Smooth muscle cell (in vitro differentiated cells): ENCODE data around the gene RUNX1. TPM values are rescaled to one million over a fixed set of nuclear protein-coding genes. Genes with fewer than 3 reads are reported as not detected.
"Not testable (repeated sequence)": the region's sequence is repeated elsewhere in the genome, so short reads cannot be mapped to it uniquely, and the experiment has no call there.

Source experiments
- DNase-seq: peaks from one replicate; lab custom pipeline; 2025; ENCODE audit not compliant: unreplicated experiment; lab: John Stamatoyannopoulos, UW
- H2AFZ ChIP-seq: fragments of 200-600 bp; sonication (generic); 2 replicates; pipeline ENCODE4 v1.6.0; 2016; ENCODE audit warnings: antibody characterized with exemption, low read depth, mild to moderate bottlenecking
- H3F3A ChIP-seq: fragments of 200-600 bp; sonication (generic); 2 replicates; pipeline ENCODE4 v1.6.0; 2017; ENCODE audit warnings: antibody characterized with exemption, low read depth
- H3K27ac ChIP-seq: fragments of 200-600 bp; sonication (generic); 2 replicates; pipeline ENCODE4 v1.5.1; 2016; ENCODE audit warnings: low read depth, mild to moderate bottlenecking
- H3K27me3 ChIP-seq: fragments of 200-600 bp; sonication (generic); 2 replicates; pipeline ENCODE4 v1.6.1; 2016; ENCODE audit warnings: low read depth, mild to moderate bottlenecking
- H3K36me3 ChIP-seq: fragments of 200-600 bp; sonication (generic); 2 replicates; pipeline ENCODE4 v1.5.1; 2016; ENCODE audit warnings: low read depth
- H3K4me1 ChIP-seq: fragments of 200-600 bp; sonication (generic); 2 replicates; pipeline ENCODE4 v1.5.1; 2016; ENCODE audit warnings: low read depth
- H3K4me2 ChIP-seq: fragments of 200-600 bp; sonication (generic); 2 replicates; pipeline ENCODE4 v1.6.0; 2016; ENCODE audit warnings: mild to moderate bottlenecking
- H3K4me3 ChIP-seq: fragments of 200-600 bp; sonication (generic); 2 replicates; pipeline ENCODE4 v1.5.1; 2016; ENCODE audit warnings: mild to moderate bottlenecking
- H3K79me2 ChIP-seq: fragments of 200-600 bp; sonication (generic); 2 replicates; pipeline ENCODE4 v1.6.0; 2016; ENCODE audit warnings: low read depth, mild to moderate bottlenecking
- H3K9ac ChIP-seq: fragments of 200-600 bp; sonication (generic); 2 replicates; pipeline ENCODE4 v1.6.0; 2016; ENCODE audit warnings: low read depth
- H3K9me3 ChIP-seq: fragments of 200-600 bp; sonication (generic); replicated peaks from 2 replicates; pipeline ENCODE4 v1.5.1; 2016; ENCODE audit warnings: low read depth
- H4K20me1 ChIP-seq: fragments of 200-600 bp; sonication (generic); 2 replicates; pipeline ENCODE4 v1.6.0; 2016; ENCODE audit warnings: low read depth
- CTCF ChIP-seq: fragments of 200-600 bp; sonication (generic); IDR thresholded peaks from 2 replicates; pipeline ENCODE4 v1.5.1; 2017; ENCODE audit warnings: borderline replicate concordance, mild to moderate bottlenecking, antibody characterized with exemption; ENCODE audit not compliant: insufficient read depth, poor library complexity, severe bottlenecking
- WGBS: methylation state at CpG from one replicate; pipeline ENCODE4 v1.1.7; 2016; ENCODE audit warnings: low lambda C conversion rate; 5-methylcytosine and 5-hydroxymethylcytosine counted together
- polyA plus RNA-seq: library from polyadenylated mRNA; unstranded; fragments of >200 nt; fragmentation: Nextera tagmentation; extraction: Ambion mirVana; gene quantifications from 2 replicates; pipeline ENCODE4 v1.2.1, GENCODE V29; 2016
- total RNA-seq: library from RNA; depleted of rRNA; stranded (reverse); fragments of >200 nt; gene quantifications from 2 replicates; pipeline ENCODE4 v1.2.3, GENCODE V29; 2014

RUNX1 gene
- total and polyA plus RNA-seq, 2 experiments from 2014 or later: 33.4 to 97.6 TPM

- H3K36me3 ChIP-seq: peaks cover 17% of the 10 kb centered on the region
- no peak overlapping the region for H3K9ac ChIP-seq
- peaks cover 53% of the 10 kb centered on the region for H3F3A ChIP-seq
- no peak for DNase-seq
- H2AFZ ChIP-seq: no peak overlapping the region
- no peak overlapping the region for H3K4me3 ChIP-seq
- no peak overlapping the region for H3K4me2 ChIP-seq
- no peaks in the 10 kb centered on the region for H3K27me3 ChIP-seq
- H4K20me1 ChIP-seq: peaks cover 92% of the 10 kb centered on the region
- H3K9me3 ChIP-seq: peaks cover 10% of the 10 kb centered on the region
- no peaks in the 10 kb centered on the region for H3K4me1 ChIP-seq
- TF ChIP-seq CTCF: no peak
- H3K79me2 ChIP-seq: peaks cover 50% of the 10 kb centered on the region
- H3K27ac ChIP-seq: peak overlapping the region; percentile 100
Measured at GRCh38 chr21:34805157-34805556, 243.9 kb downstream of the RUNX1 start.

GRCh38 chr21:34804584-34804983 lies 244.5 kb downstream of the RUNX1 start:
- Histone ChIP-seq H3K79me2 (peaks cover 56% of the 10 kb centered on the region), H4K20me1 (peaks cover 92% of the 10 kb centered on the region), H3K36me3 (peaks cover 17% of the 10 kb centered on the region), H3K27ac (peak overlapping the region; percentile 100), H3F3A (peaks cover 50% of the 10 kb centered on the region)
- not testable (repeated sequence) for H3K27me3 ChIP-seq, H3K4me1 ChIP-seq, H3K4me2 ChIP-seq, H3K9me3 ChIP-seq, DNase-seq, H3K9ac ChIP-seq, H2AFZ ChIP-seq, H3K4me3 ChIP-seq
- WGBS: 91% methylated on average over 7 of the region's 7 CpGs

GRCh38 chr21:34803782-34804370 lies 245.2 kb downstream of the RUNX1 start:
- H3K79me2 ChIP-seq: peaks cover 58% of the 10 kb centered on the region

GRCh38 chr21:34802180-34802899 lies 246.8 kb downstream of the RUNX1 start:
- peaks cover 92% of the 10 kb centered on the region for H4K20me1 ChIP-seq
- no peak overlapping the region for H3K4me3 ChIP-seq
- H3K4me2 ChIP-seq: no peak overlapping the region
- WGBS: 82% methylated on average over 1 of the region's 1 CpG
- no peak for DNase-seq
- H3K27ac ChIP-seq: peak overlapping the region; percentile 88
- no peaks in the 10 kb centered on the region for H3K4me1 ChIP-seq
- peaks cover 57% of the 10 kb centered on the region for H3K79me2 ChIP-seq
- H3F3A ChIP-seq: peaks cover 54% of the 10 kb centered on the region
- H3K27me3 ChIP-seq: no peaks in the 10 kb centered on the region
- no peak overlapping the region for H2AFZ ChIP-seq
- peaks cover 17% of the 10 kb centered on the region for H3K36me3 ChIP-seq
- TF ChIP-seq CTCF: no peak
- H3K9me3 ChIP-seq: peaks cover 10% of the 10 kb centered on the region
- no peak overlapping the region for H3K9ac ChIP-seq

More at GRCh38 chr21:34803782-34804370, 245.2 kb downstream of the RUNX1 start:
- H3K27ac ChIP-seq: peak overlapping the region; percentile 100
- peaks cover 10% of the 10 kb centered on the region for H3K9me3 ChIP-seq
- WGBS: 93% methylated on average over 2 of the region's 2 CpGs
- peaks cover 17% of the 10 kb centered on the region for H3K36me3 ChIP-seq
- DNase-seq: no peak
- no peak overlapping the region for H3K4me3 ChIP-seq
- H3K27me3 ChIP-seq: no peaks in the 10 kb centered on the region
- H3K4me2 ChIP-seq: no peak overlapping the region
- H3F3A ChIP-seq: peaks cover 48% of the 10 kb centered on the region
- H4K20me1 ChIP-seq: peaks cover 92% of the 10 kb centered on the region
- H3K4me1 ChIP-seq: no peaks in the 10 kb centered on the region
- no peak overlapping the region for H3K9ac ChIP-seq
- H2AFZ ChIP-seq: no peak overlapping the region
- TF ChIP-seq CTCF: no peak
